Activated CD8-positive, alpha-beta T cell treated with anti-CD3 and anti-CD28 coated beads, Interleukin-2, amount 10 ng/mL, durations not matched to agents 7 days and 5 days (primary cell): ENCODE data around the gene PIP4K2C. TPM values are rescaled to one million over a fixed set of nuclear protein-coding genes. Genes with fewer than 3 reads are reported as not detected.

ENCODE experiments used
- ATAC-seq: fragments of 150-1000 bp; cut with Tn5 transposase; one replicate; pipeline ENCODE4 v1.10.0; 2021; ENCODE audit warnings: moderate library complexity
- CTCF ChIA-PET: fragments of 350-600 bp; sonication (Branson Sonifier 250); formaldehyde crosslinking; loops from one replicate; lab custom pipeline; 2021; ENCODE audit warnings: antibody characterized with exemption; lab: Charles Lee
- POLR2A ChIA-PET: fragments of 350-600 bp; sonication (Branson Sonifier 250); formaldehyde crosslinking; loops from one replicate; lab custom pipeline; 2021; ENCODE audit warnings: antibody characterized with exemption; lab: Charles Lee
- DNase-seq: peaks from one replicate; pipeline ENCODE4 v3.0.0-alpha.2; 2020
- H3K27ac Mint-ChIP-seq: one replicate; pipeline ENCODE4 v1.8.0; 2021; ENCODE audit warnings: mild to moderate bottlenecking, mixed read lengths
- H3K27me3 Mint-ChIP-seq: one replicate; pipeline ENCODE4 v1.8.0; 2021; ENCODE audit warnings: low read depth, mixed read lengths
- H3K36me3 Mint-ChIP-seq: one replicate; pipeline ENCODE4 v1.8.0; 2021; ENCODE audit warnings: low read depth, mixed read lengths
- H3K4me1 Mint-ChIP-seq: one replicate; pipeline ENCODE4 v1.8.0; 2021; ENCODE audit warnings: low read depth, mixed read lengths
- H3K4me3 Mint-ChIP-seq: one replicate; pipeline ENCODE4 v1.8.0; 2021; ENCODE audit warnings: mild to moderate bottlenecking, mixed read lengths
- H3K9me3 Mint-ChIP-seq: one replicate; pipeline ENCODE4 v1.8.0; 2022; ENCODE audit warnings: mixed read lengths; ENCODE audit not compliant: insufficient read depth
- total RNA-seq, 2 experiments: library from RNA; stranded (reverse); gene quantifications; one replicate each; pipeline ENCODE4 v1.2.3, GENCODE V29; 2021

PIP4K2C gene
- total RNA-seq, 2 experiments from 2014 or later = 16.8 to 17.9 TPM

- no peaks in the 10 kb centered on the region for H3K9me3 Mint-ChIP-seq
- POLR2A ChIA-PET = no interaction called here
- ATAC-seq = no peak
- H3K4me1 Mint-ChIP-seq = peaks cover 24% of the 10 kb centered on the region
- peak overlapping the region; percentile 73 for H3K4me3 Mint-ChIP-seq
- DNase-seq = no peak
- H3K36me3 Mint-ChIP-seq = peaks cover 35% of the 10 kb centered on the region
- CTCF ChIA-PET = interaction anchor here (1.5 to 1.7 kb wide), 2 partner anchors 19 to 20 kb away, joined by 4 to 8 read pairs; no protein-coding TSS in a partner anchor
- H3K27me3 Mint-ChIP-seq = no peaks in the 10 kb centered on the region
- H3K27ac Mint-ChIP-seq = peak overlapping the region; percentile 73
These were observed 12.9 kb downstream of the PIP4K2C start for GRCh38 chr12:57603815-57604453.

- peak within 1 kb of the TSS; percentile 76 for H3K4me3 Mint-ChIP-seq
These were observed 13.5 kb downstream of the PIP4K2C start, which contains the start of gene DTX3 for GRCh38 chr12:57604454-57604991. Gene DTX3, plus strand, starts transcription at chr12:57604824. Its CDS starts 1,694 bp downstream, at chr12:57606518.

GRCh38 chr12:57604992-57605810 is 14.2 kb downstream of the PIP4K2C start:
- Mint-ChIP-seq H3K27me3 (peaks cover under 1% of the 10 kb centered on the region), H3K9me3 (no peaks in the 10 kb centered on the region), H3K4me1 (peaks cover 24% of the 10 kb centered on the region), H3K4me3 (peak overlapping the region; percentile 76), H3K36me3 (peaks cover 24% of the 10 kb centered on the region), H3K27ac (peak overlapping the region; percentile 71)
- POLR2A ChIA-PET = interaction anchor here (0.5 to 1.4 kb wide), 5 partner anchors 10 to 118 kb away, joined by 3 to 5 read pairs (median 3); no protein-coding TSS in a partner anchor
- ATAC-seq = peak; percentile 52
- CTCF ChIA-PET = interaction anchor here (1.3 to 3.3 kb wide), 6 partner anchors 9 to 40 kb away, joined by 3 to 20 read pairs (median 4); no protein-coding TSS in a partner anchor
- DNase-seq = no peak

More at GRCh38 chr12:57604454-57604991, 13.5 kb downstream of the PIP4K2C start, which contains the start of gene DTX3:
- ATAC-seq (peak; percentile 65), DNase-seq (peak; percentile 58)
- Mint-ChIP-seq H3K36me3 (peaks cover 29% of the 10 kb centered on the region), H3K27me3 (no peaks in the 10 kb centered on the region), H3K9me3 (no peaks in the 10 kb centered on the region), H3K27ac (peak within 1 kb of the TSS; percentile 86), H3K4me1 (peaks cover 24% of the 10 kb centered on the region)
- ChIA-PET POLR2A (no interaction called here), CTCF (interaction anchor here (1.3 kb wide), 1 partner anchor 23 kb away, joined by 3 read pairs; no protein-coding TSS in a partner anchor)

GRCh38 chr12:57605811-57606311 is 14.9 kb downstream of the PIP4K2C start:
- Mint-ChIP-seq H3K4me1 (peaks cover 30% of the 10 kb centered on the region), H3K36me3 (peaks cover 18% of the 10 kb centered on the region), H3K9me3 (no peaks in the 10 kb centered on the region), H3K27me3 (peaks cover 5% of the 10 kb centered on the region), H3K27ac (no peak overlapping the region), H3K4me3 (peak overlapping the region; percentile 76)
- CTCF ChIA-PET = interaction anchor here (1.3 to 3.3 kb wide), 6 partner anchors 8 to 40 kb away, joined by 3 to 20 read pairs (median 4); no protein-coding TSS in a partner anchor
- ATAC-seq (no peak), DNase-seq (no peak)
- POLR2A ChIA-PET = interaction anchor here (0.8 to 1.4 kb wide), 4 partner anchors 9 to 15 kb away, joined by 3 to 5 read pairs (median 4); no protein-coding TSS in a partner anchor

- Mint-ChIP-seq H3K4me3 (no peak overlapping the region), H3K27me3 (peaks cover 5% of the 10 kb centered on the region), H3K9me3 (no peaks in the 10 kb centered on the region), H3K27ac (no peak overlapping the region), H3K36me3 (peaks cover 14% of the 10 kb centered on the region), H3K4me1 (peaks cover 31% of the 10 kb centered on the region)
- DNase-seq = no peak
- ATAC-seq = no peak
- CTCF ChIA-PET = interaction anchor here (1.3 to 3.3 kb wide), 5 partner anchors 8 to 39 kb away, joined by 3 to 20 read pairs (median 5); no protein-coding TSS in a partner anchor
- POLR2A ChIA-PET = interaction anchor here (1.4 kb wide), 1 partner anchor 13 kb away, joined by 5 read pairs; no protein-coding TSS in a partner anchor
These were observed 15.4 kb downstream of the PIP4K2C start for GRCh38 chr12:57606399-57606798.

GRCh38 chr12:57606821-57607220 is 15.8 kb downstream of the PIP4K2C start:
- H3K27me3 Mint-ChIP-seq = peaks cover 6% of the 10 kb centered on the region
- H3K4me3 Mint-ChIP-seq = no peak overlapping the region
- no peak for ATAC-seq
- ChIA-PET CTCF (interaction anchor here (2.6 to 3.3 kb wide), 2 partner anchors 14 to 23 kb away, joined by 13 to 20 read pairs; no protein-coding TSS in a partner anchor), POLR2A (no interaction called here)
- no peak overlapping the region for H3K27ac Mint-ChIP-seq
- H3K4me1 Mint-ChIP-seq = peaks cover 31% of the 10 kb centered on the region
- peaks cover 9% of the 10 kb centered on the region for H3K36me3 Mint-ChIP-seq
- DNase-seq = no peak
- H3K9me3 Mint-ChIP-seq = no peaks in the 10 kb centered on the region

- ATAC-seq = no peak
- peaks cover 16% of the 10 kb centered on the region for H3K27me3 Mint-ChIP-seq
- H3K4me1 Mint-ChIP-seq = peaks cover 31% of the 10 kb centered on the region
- no peaks in the 10 kb centered on the region for H3K36me3 Mint-ChIP-seq
- DNase-seq = no peak
- H3K4me3 Mint-ChIP-seq = no peak overlapping the region
- POLR2A ChIA-PET = no interaction called here
- H3K27ac Mint-ChIP-seq = no peak overlapping the region
- no peaks in the 10 kb centered on the region for H3K9me3 Mint-ChIP-seq
- CTCF ChIA-PET = interaction anchor here (0.7 to 3.3 kb wide), 4 partner anchors 13 to 29 kb away, joined by 3 to 13 read pairs (median 4); no protein-coding TSS in a partner anchor
These were observed 17.1 kb downstream of the PIP4K2C start for GRCh38 chr12:57607958-57608663.

GRCh38 chr12:57609101-57609780 is 18.2 kb downstream of the PIP4K2C start:
- ATAC-seq (no peak), DNase-seq (no peak)
- CTCF ChIA-PET = interaction anchor here (1.7 kb wide), 1 partner anchor 26 kb away, joined by 5 read pairs; no protein-coding TSS in a partner anchor
- Mint-ChIP-seq H3K4me3 (no peak overlapping the region), H3K27me3 (peaks cover 23% of the 10 kb centered on the region), H3K36me3 (no peaks in the 10 kb centered on the region), H3K27ac (no peak overlapping the region), H3K9me3 (no peaks in the 10 kb centered on the region), H3K4me1 (peaks cover 24% of the 10 kb centered on the region)
- POLR2A ChIA-PET = no interaction called here

- no peak for DNase-seq
- Mint-ChIP-seq H3K4me1 (peaks cover 19% of the 10 kb centered on the region), H3K27me3 (peaks cover 30% of the 10 kb centered on the region), H3K36me3 (no peaks in the 10 kb centered on the region), H3K9me3 (no peaks in the 10 kb centered on the region), H3K4me3 (peak overlapping the region; percentile 51), H3K27ac (no peak overlapping the region)
- ChIA-PET POLR2A (interaction anchor here (1.0 kb wide), 1 partner anchor 10 kb away, joined by 4 read pairs; no protein-coding TSS in a partner anchor), CTCF (interaction anchor here (1.0 to 1.7 kb wide), 3 partner anchors 13 to 27 kb away, joined by 3 to 5 read pairs (median 4); no protein-coding TSS in a partner anchor)
- ATAC-seq = no peak
These were observed 19.0 kb downstream of the PIP4K2C start for GRCh38 chr12:57609781-57610553.
